Measurements from ENCODE around the gene FITM1.

Gene FITM1

DNA sequence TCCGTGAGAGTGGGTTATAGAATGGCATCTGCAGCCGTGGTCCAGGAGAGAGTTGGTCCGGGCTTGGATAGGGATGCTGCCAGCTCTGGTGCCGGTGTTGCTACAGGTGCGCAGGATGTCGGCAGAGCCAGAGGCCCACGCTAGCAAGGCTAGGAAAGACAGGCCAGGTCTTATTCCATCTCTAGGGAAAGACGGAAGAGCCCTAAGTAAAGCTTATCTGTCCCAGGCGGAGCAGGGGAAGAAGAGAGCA lies 5.0 kb downstream of the FITM1 start:
- ChIA-PET POLR2A (interaction anchor here (0.6 to 7.3 kb wide), 20 partner anchors 8 to 579 kb away, joined by 3 to 163 read pairs (median 4); partner anchors contain the start of genes CIDEB, DCAF11, IRF9 and MDP1), CTCF (interaction anchor here (0.9 to 1.0 kb wide), 2 partner anchors 21 to 26 kb away, joined by 3 to 6 read pairs; partner anchors contain the start of genes DCAF11, IRF9 and NRL)
- TF ChIP-seq SCRT1 (tag by site-specific recombination; IDR thresholded peaks at IDR 0.05; ENCODE audit: borderline replicate concordance) = peak; percentile 94
- TF ChIP-seq, protein P1, sequence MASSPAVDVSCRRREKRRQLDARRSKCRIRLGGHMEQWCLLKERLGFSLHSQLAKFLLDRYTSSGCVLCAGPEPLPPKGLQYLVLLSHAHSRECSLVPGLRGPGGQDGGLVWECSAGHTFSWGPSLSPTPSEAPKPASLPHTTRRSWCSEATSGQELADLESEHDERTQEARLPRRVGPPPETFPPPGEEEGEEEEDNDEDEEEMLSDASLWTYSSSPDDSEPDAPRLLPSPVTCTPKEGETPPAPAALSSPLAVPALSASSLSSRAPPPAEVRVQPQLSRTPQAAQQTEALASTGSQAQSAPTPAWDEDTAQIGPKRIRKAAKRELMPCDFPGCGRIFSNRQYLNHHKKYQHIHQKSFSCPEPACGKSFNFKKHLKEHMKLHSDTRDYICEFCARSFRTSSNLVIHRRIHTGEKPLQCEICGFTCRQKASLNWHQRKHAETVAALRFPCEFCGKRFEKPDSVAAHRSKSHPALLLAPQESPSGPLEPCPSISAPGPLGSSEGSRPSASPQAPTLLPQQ (tag by site-specific recombination; IDR thresholded peaks at IDR 0.05) = no peak
- no peak for TF ChIP-seq ZNF248 (tag by site-specific recombination; IDR thresholded peaks at IDR 0.05)
- peak; percentile 87 for TF ChIP-seq ZBTB48 (tag by site-specific recombination; IDR thresholded peaks at IDR 0.05)
- peak; percentile 79 for TF ChIP-seq ZNF335 (tag by site-specific recombination; conservative IDR thresholded peaks at IDR 0.05)
- TF ChIP-seq, protein P2, sequence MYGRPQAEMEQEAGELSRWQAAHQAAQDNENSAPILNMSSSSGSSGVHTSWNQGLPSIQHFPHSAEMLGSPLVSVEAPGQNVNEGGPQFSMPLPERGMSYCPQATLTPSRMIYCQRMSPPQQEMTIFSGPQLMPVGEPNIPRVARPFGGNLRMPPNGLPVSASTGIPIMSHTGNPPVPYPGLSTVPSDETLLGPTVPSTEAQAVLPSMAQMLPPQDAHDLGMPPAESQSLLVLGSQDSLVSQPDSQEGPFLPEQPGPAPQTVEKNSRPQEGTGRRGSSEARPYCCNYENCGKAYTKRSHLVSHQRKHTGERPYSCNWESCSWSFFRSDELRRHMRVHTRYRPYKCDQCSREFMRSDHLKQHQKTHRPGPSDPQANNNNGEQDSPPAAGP (tag by site-specific recombination; IDR thresholded peaks at IDR 0.05) = no peak
- TF ChIP-seq IKZF3 (tag by site-specific recombination; IDR thresholded peaks at IDR 0.05) = 0 out of 2 replicates have a peak, but pooled peaks have one; percentile 37
- peak; percentile 81 for TF ChIP-seq ZNF366 (tag by site-specific recombination; conservative IDR thresholded peaks at IDR 0.05)
- TF ChIP-seq ZNF664 (tag by site-specific recombination; IDR thresholded peaks at IDR 0.05) = no peak
- no peak for TF ChIP-seq FEZF1 (tag by site-specific recombination; IDR thresholded peaks at IDR 0.05)
- TF ChIP-seq TCF7L2 (IDR thresholded peaks at IDR 0.05; ENCODE audit: borderline replicate concordance, low read depth, low read length) = no peak
- no peak for TF ChIP-seq ZNF416 (tag by site-specific recombination; IDR thresholded peaks at IDR 0.05)
- TF ChIP-seq ZNF830 (tag by site-specific recombination; IDR thresholded peaks at IDR 0.05; ENCODE audit: low read depth) = no peak
- TF ChIP-seq ZNF292 (tag by site-specific recombination; IDR thresholded peaks at IDR 0.05; ENCODE audit: borderline replicate concordance, low read depth) = no peak
- no peak for TF ChIP-seq ZNF791 (tag by site-specific recombination; IDR thresholded peaks at IDR 0.05)
- TF ChIP-seq ZNF596 (tag by site-specific recombination; IDR thresholded peaks at IDR 0.05) = no peak
- TF ChIP-seq ZNF311 (tag by site-specific recombination; IDR thresholded peaks at IDR 0.05; ENCODE audit: borderline replicate concordance) = no peak
- no peak for TF ChIP-seq EGR2 (tag by site-specific recombination; IDR thresholded peaks at IDR 0.05; ENCODE audit: low read depth)
- 0 out of 2 replicates have a peak, but pooled peaks have one; percentile 28 for TF ChIP-seq ZBTB20 (tag by site-specific recombination; IDR thresholded peaks at IDR 0.05)
- TF ChIP-seq SCRT2 (tag by site-specific recombination; IDR thresholded peaks at IDR 0.05) = peak; percentile 97
- 0 out of 2 replicates have a peak, but pooled peaks have one; percentile 82 for TF ChIP-seq ZNF600 (tag by site-specific recombination; IDR thresholded peaks at IDR 0.05)
- Histone ChIP-seq H3K27ac (ENCODE audit: extremely low read depth, low read depth, low read length) (peak overlapping the region; percentile 65), H3K36me3 (ENCODE audit: control insufficient read depth in 2 of 2, insufficient read depth in 1 of 2, low read length in 2 of 2) (peaks cover 11 to 27% of the 10 kb centered on the region in 2 experiments), H3K9me3 (ENCODE audit: control insufficient read depth, insufficient read depth, low read depth, low read length) (no peaks in the 10 kb centered on the region), H3K4me3 (ENCODE audit: low read depth, low read length) (peak overlapping the region; percentile 92), H3K4me1 (ENCODE audit: control insufficient read depth, insufficient read depth, low read length) (peaks cover 4% of the 10 kb centered on the region; the same call in 1 of the 2 replicates)

DNA sequence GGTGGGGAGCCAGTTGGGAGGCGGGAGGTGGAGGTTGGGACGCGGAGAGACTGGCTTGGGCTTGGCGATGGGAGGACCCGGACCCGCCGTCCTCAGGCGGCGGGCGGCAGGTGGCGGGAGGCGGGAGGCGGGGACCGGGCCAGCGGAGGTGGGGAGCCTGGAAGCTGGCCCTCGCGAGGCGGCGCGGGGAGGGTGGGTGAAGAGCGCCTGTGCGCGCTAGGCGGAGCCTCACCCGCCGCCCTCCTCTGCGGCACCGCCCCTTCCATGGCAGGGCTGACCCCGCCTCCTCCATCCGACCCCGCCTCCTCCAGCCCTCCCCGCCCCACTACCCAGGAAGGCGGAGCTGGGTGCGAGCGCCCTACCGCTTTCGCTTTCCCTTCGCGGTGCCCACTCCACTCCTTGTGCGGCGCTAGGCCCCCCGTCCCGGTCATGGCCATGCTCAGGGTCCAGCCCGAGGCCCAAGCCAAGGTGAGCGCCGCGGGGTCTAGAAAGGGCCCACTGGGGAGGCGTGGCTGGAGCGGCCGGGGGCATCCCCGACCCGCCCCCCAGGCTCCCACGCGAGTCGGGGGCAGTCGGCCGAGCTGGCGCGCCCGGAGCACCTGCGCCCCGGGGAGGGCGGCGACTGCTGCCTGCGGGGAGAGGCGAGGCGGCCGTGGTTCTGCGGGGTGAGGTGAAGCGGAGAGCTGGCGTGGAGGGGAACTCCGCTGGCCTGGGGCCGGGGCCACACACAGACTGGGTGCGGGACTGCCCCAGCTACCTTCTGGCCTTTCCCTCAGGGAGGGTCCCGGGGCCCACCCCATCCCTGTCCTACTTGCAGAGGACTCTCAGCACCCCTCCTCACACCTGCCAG lies 5.6 kb downstream of the FITM1 start, which contains the start of gene PSME1:
Gene PSME1 (plus strand): TSS at position 361 of the 850 bp plus-strand sequence. CDS start 69 bp downstream, at position 430.
- POLR2A ChIA-PET = interaction anchor here (0.6 to 7.3 kb wide), 24 partner anchors 9 to 1253 kb away, joined by 3 to 163 read pairs (median 4); partner anchors contain the start of genes CIDEB, DCAF11, IPO4 and IRF9
- Histone ChIP-seq H3K36me3 (ENCODE audit: control insufficient read depth in 2 of 2, insufficient read depth in 1 of 2, low read length in 2 of 2) (peaks cover 11 to 27% of the 10 kb centered on the region in 2 experiments), H3K27ac (ENCODE audit: extremely low read depth, low read depth, low read length) (peak within 1 kb of the TSS; percentile 90), H3K4me3 (ENCODE audit: low read depth, low read length) (peak within 1 kb of the TSS; percentile 92), H3K9me3 (ENCODE audit: control insufficient read depth, insufficient read depth, low read depth, low read length) (no peaks in the 10 kb centered on the region), H3K4me1 (ENCODE audit: control insufficient read depth, insufficient read depth, low read length) (peaks cover 4% of the 10 kb centered on the region; the same call in 1 of the 2 replicates)
- CTCF ChIA-PET = interaction anchor here (0.6 to 1.0 kb wide), 3 partner anchors 21 to 43 kb away, joined by 3 to 6 read pairs (median 3); partner anchors contain the start of genes DCAF11, IRF9 and NRL
- TF ChIP-seq GLIS1 (tag by site-specific recombination; IDR thresholded peaks at IDR 0.05) (peak; percentile 55; the same call in 1 of the 2 replicates), EGR2 (tag by site-specific recombination; IDR thresholded peaks at IDR 0.05; ENCODE audit: low read depth) (peak; percentile 27), SETDB1 (IDR thresholded peaks at IDR 0.05; ENCODE audit: insufficient read length, low read length) (no peak), ZFP69B (tag by site-specific recombination; IDR thresholded peaks at IDR 0.05) (peak; percentile 18; the same call in 1 of the 2 replicates), ZNF174 (tag by site-specific recombination; IDR thresholded peaks at IDR 0.05) (no peak), ZNF600 (tag by site-specific recombination; IDR thresholded peaks at IDR 0.05) (peak; percentile 7), ZNF24 (tag by site-specific recombination; IDR thresholded peaks at IDR 0.05) (no peak), ZNF211 (tag by site-specific recombination; IDR thresholded peaks at IDR 0.05; ENCODE audit: low read depth) (no peak), ZNF214 (tag by site-specific recombination; IDR thresholded peaks at IDR 0.05; ENCODE audit: borderline replicate concordance) (no peak)
- TF ChIP-seq, protein P3, sequence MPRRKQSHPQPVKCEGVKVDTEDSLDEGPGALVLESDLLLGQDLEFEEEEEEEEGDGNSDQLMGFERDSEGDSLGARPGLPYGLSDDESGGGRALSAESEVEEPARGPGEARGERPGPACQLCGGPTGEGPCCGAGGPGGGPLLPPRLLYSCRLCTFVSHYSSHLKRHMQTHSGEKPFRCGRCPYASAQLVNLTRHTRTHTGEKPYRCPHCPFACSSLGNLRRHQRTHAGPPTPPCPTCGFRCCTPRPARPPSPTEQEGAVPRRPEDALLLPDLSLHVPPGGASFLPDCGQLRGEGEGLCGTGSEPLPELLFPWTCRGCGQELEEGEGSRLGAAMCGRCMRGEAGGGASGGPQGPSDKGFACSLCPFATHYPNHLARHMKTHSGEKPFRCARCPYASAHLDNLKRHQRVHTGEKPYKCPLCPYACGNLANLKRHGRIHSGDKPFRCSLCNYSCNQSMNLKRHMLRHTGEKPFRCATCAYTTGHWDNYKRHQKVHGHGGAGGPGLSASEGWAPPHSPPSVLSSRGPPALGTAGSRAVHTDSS (tag by site-specific recombination; IDR thresholded peaks at IDR 0.05) = no peak
- TF ChIP-seq, protein P4, sequence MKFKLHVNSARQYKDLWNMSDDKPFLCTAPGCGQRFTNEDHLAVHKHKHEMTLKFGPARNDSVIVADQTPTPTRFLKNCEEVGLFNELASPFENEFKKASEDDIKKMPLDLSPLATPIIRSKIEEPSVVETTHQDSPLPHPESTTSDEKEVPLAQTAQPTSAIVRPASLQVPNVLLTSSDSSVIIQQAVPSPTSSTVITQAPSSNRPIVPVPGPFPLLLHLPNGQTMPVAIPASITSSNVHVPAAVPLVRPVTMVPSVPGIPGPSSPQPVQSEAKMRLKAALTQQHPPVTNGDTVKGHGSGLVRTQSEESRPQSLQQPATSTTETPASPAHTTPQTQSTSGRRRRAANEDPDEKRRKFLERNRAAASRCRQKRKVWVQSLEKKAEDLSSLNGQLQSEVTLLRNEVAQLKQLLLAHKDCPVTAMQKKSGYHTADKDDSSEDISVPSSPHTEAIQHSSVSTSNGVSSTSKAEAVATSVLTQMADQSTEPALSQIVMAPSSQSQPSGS (tag by site-specific recombination; IDR thresholded peaks at IDR 0.05; ENCODE audit: low read depth) = no peak

All from HEK293 (cell line).